Loucy (cell line): Measurements from ENCODE around the gene PCMT1.

Source experiments
- EZH2phosphoT487 ChIP-seq: fragments of 200-600 bp; IDR thresholded peaks from 2 replicates; pipeline ENCODE4 v1.6.1; 2018; ENCODE audit warnings: antibody characterized with exemption, mild to moderate bottlenecking, moderate library complexity, borderline replicate concordance
- TF ChIP-seq, protein P1 (sequence below): fragments of 200-600 bp; sonication (generic); conservative IDR thresholded peaks from 2 replicates; pipeline ENCODE4 v1.5.1; 2014; ENCODE audit warnings: mild to moderate bottlenecking, antibody characterized with exemption, low read length

DNA sequence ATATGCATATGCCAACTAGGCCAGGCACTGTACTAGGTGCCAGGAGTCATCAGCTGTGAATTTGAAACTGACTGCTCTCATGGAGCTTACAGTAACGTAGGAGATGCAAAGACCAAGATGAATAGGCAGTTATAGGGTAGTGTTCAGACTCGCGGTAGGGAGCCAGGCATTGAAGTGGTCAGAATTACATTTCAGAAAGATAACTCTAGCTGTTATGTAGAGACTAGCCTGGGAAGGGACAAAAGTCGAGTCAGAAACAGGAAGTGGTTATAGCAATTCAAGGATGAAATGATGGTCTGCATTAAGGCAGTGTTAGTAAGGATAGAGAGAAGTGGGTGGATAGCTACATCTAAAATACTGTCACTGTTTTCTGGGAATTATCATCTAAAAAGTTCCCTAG, 56.6 kb downstream of the PCMT1 start:
- TF ChIP-seq, protein P1, sequence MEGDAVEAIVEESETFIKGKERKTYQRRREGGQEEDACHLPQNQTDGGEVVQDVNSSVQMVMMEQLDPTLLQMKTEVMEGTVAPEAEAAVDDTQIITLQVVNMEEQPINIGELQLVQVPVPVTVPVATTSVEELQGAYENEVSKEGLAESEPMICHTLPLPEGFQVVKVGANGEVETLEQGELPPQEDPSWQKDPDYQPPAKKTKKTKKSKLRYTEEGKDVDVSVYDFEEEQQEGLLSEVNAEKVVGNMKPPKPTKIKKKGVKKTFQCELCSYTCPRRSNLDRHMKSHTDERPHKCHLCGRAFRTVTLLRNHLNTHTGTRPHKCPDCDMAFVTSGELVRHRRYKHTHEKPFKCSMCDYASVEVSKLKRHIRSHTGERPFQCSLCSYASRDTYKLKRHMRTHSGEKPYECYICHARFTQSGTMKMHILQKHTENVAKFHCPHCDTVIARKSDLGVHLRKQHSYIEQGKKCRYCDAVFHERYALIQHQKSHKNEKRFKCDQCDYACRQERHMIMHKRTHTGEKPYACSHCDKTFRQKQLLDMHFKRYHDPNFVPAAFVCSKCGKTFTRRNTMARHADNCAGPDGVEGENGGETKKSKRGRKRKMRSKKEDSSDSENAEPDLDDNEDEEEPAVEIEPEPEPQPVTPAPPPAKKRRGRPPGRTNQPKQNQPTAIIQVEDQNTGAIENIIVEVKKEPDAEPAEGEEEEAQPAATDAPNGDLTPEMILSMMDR = no peak
- TF ChIP-seq EZH2phosphoT487 = no peak
